A549 (cell line): ENCODE measurements around the gene VPS54.

Source experiments
- CHD2 ChIP-seq: fragments of 150-350 bp; IDR thresholded peaks from 2 replicates; pipeline ENCODE4 v1.6.1; 2014; ENCODE audit warnings: low read length; ENCODE audit not compliant: partially characterized antibody
- JUN ChIP-seq, 2 experiments: fragments of >200 bp; sonication (Bioruptor Twin); formaldehyde crosslinking; IDR thresholded peaks; 2 replicates in 1 of 2; 3 replicates in 1 of 2; pipeline ENCODE4 v1.6.1; 2016 to 2017
- KDM1A ChIP-seq: fragments of 200-600 bp; sonication (generic); IDR thresholded peaks from 2 replicates; pipeline ENCODE4 v1.6.1; 2016; ENCODE audit warnings: low read depth, mild to moderate bottlenecking
- MAFK ChIP-seq: fragments of 450-650 bp; IDR thresholded peaks from 2 replicates; pipeline ENCODE4 v1.6.1; 2014; ENCODE audit not compliant: partially characterized antibody
- PHF8 ChIP-seq: fragments of 200-600 bp; sonication (generic); IDR thresholded peaks from 2 replicates; pipeline ENCODE4 v1.6.1; 2016; ENCODE audit warnings: low read depth, mild to moderate bottlenecking, antibody characterized with exemption, moderate library complexity, borderline replicate concordance
- POLR2A ChIP-seq: IDR thresholded peaks from 2 replicates; pipeline ENCODE4 v1.6.1; 2012; ENCODE audit warnings: mild to moderate bottlenecking, low read length
- POLR2AphosphoS2 ChIP-seq: conservative IDR thresholded peaks from 2 replicates; pipeline ENCODE4 v1.6.1; 2012; ENCODE audit warnings: low read length, improper control_type of control experiment, inconsistent platforms
- RCOR1 ChIP-seq: fragments of 150-350 bp; IDR thresholded peaks from 2 replicates; pipeline ENCODE4 v1.6.1; 2014; ENCODE audit warnings: antibody characterized with exemption, low read length, low read depth
- TF ChIP-seq, protein P1 (sequence below): fragments of >200 bp; sonication (Bioruptor Twin); formaldehyde crosslinking; IDR thresholded peaks from 3 replicates; pipeline ENCODE4 v1.5.1; 2016

DNA sequence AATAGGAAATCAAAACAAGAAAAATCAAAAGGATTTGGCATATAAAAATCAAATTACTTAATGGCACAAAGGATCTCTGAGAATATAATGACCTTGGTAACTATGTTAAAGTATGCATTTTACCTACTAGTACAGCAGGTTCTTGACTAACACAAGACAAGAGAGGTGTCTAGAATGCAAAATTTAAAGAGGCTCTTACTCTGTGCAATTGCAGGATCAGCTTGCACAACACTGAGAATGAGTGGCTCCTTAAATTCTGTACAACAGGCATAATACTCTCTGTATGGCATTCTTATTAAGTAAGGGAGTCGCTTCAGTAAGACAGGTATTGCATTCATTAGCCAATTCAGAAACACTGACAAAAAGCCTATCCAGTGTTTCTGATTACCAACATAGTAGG lies 104.9 kb downstream of the VPS54 start:
- TF ChIP-seq KDM1A (no peak), POLR2A (no peak), MAFK (no peak), PHF8 (no peak), POLR2AphosphoS2 (no peak), CHD2 (no peak), JUN (IDR thresholded peaks at IDR 0.05) (no peak), RCOR1 (no peak)
- TF ChIP-seq, protein P1, sequence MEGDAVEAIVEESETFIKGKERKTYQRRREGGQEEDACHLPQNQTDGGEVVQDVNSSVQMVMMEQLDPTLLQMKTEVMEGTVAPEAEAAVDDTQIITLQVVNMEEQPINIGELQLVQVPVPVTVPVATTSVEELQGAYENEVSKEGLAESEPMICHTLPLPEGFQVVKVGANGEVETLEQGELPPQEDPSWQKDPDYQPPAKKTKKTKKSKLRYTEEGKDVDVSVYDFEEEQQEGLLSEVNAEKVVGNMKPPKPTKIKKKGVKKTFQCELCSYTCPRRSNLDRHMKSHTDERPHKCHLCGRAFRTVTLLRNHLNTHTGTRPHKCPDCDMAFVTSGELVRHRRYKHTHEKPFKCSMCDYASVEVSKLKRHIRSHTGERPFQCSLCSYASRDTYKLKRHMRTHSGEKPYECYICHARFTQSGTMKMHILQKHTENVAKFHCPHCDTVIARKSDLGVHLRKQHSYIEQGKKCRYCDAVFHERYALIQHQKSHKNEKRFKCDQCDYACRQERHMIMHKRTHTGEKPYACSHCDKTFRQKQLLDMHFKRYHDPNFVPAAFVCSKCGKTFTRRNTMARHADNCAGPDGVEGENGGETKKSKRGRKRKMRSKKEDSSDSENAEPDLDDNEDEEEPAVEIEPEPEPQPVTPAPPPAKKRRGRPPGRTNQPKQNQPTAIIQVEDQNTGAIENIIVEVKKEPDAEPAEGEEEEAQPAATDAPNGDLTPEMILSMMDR = no peak
